Suprapubic skin (tissue), 3 donors: ENCODE results near the gene C3.

ENCODE experiments used
- POLR2A ChIP-seq, 2 donors: fragments of 450-650 bp; IDR thresholded peaks; one replicate each; pipeline ENCODE4 v1.6.1; 2017; ENCODE audit warnings: antibody characterized with exemption in 2 of 2, mild to moderate bottlenecking in 2 of 2, moderate library complexity in 2 of 2
- TF ChIP-seq, protein P1 (sequence below), 2 donors: fragments of 200-600 bp in 1 of 2; fragments of 450-650 bp in 1 of 2; sonication (generic) in 1 of 2; IDR thresholded peaks; one replicate each; pipeline ENCODE4 v1.5.1; 2016 to 2019; ENCODE audit warnings: antibody characterized with exemption in 2 of 2, mild to moderate bottlenecking in 1 of 2, moderate library complexity in 1 of 2

- TF ChIP-seq POLR2A (IDR thresholded peaks at IDR 0.05), result no peak
- TF ChIP-seq, protein P1, sequence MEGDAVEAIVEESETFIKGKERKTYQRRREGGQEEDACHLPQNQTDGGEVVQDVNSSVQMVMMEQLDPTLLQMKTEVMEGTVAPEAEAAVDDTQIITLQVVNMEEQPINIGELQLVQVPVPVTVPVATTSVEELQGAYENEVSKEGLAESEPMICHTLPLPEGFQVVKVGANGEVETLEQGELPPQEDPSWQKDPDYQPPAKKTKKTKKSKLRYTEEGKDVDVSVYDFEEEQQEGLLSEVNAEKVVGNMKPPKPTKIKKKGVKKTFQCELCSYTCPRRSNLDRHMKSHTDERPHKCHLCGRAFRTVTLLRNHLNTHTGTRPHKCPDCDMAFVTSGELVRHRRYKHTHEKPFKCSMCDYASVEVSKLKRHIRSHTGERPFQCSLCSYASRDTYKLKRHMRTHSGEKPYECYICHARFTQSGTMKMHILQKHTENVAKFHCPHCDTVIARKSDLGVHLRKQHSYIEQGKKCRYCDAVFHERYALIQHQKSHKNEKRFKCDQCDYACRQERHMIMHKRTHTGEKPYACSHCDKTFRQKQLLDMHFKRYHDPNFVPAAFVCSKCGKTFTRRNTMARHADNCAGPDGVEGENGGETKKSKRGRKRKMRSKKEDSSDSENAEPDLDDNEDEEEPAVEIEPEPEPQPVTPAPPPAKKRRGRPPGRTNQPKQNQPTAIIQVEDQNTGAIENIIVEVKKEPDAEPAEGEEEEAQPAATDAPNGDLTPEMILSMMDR (IDR thresholded peaks at IDR 0.05), result no peak
Observed at GRCh38 chr19:6743714-6744380, 23.4 kb upstream of the C3 start.
